Stimulated activated CD4-positive, alpha-beta T cell treated with anti-CD3 and anti-CD28 coated beads, Interleukin-15, amount 100 ng/mL, for 48 hours (primary cell): Measurements from ENCODE around the gene VMAC.
A peak's percentile ranks its signal among the peaks of the same experiment; 100 is the strongest.

ENCODE experiments used
- DNase-seq, 2 donors: peaks; one replicate each; pipeline ENCODE4 v3.0.0-alpha.2; 2020; ENCODE audit warnings: low read depth in 2 of 2

VMAC gene

GRCh38 chr19:5929179-5929578 lies 24.5 kb downstream of the VMAC start:
- no peak for DNase-seq

GRCh38 chr19:5929625-5930024 lies 25.0 kb downstream of the VMAC start:
- DNase-seq, result no peak

- no peak for DNase-seq
These were observed 26.6 kb downstream of the VMAC start for GRCh38 chr19:5931251-5931650.

GRCh38 chr19:5932146-5932545 lies 27.5 kb downstream of the VMAC start:
- DNase-seq, result no peak

GRCh38 chr19:5932609-5933262 lies 28.1 kb downstream of the VMAC start:
- no peak for DNase-seq

GRCh38 chr19:5933391-5934068 lies 28.9 kb downstream of the VMAC start:
- no peak for DNase-seq

GRCh38 chr19:5934069-5934401 lies 29.4 kb downstream of the VMAC start:
- DNase-seq, result no peak

GRCh38 chr19:5934774-5935472 lies 30.3 kb downstream of the VMAC start:
- no peak for DNase-seq

- no peak for DNase-seq
These were observed 31.0 kb downstream of the VMAC start for GRCh38 chr19:5935473-5936291.

GRCh38 chr19:5936292-5936592 lies 31.6 kb downstream of the VMAC start:
- no peak for DNase-seq

- DNase-seq, result no peak
These were observed 32.9 kb downstream of the VMAC start for GRCh38 chr19:5937550-5937949.

GRCh38 chr19:5940260-5941208 lies 35.9 kb downstream of the VMAC start:
- DNase-seq, result no peak

GRCh38 chr19:5941673-5942072 lies 37.0 kb downstream of the VMAC start:
- no peak for DNase-seq

- DNase-seq, result no peak
These were observed 38.4 kb downstream of the VMAC start for GRCh38 chr19:5943045-5943444.

GRCh38 chr19:5943623-5944022 lies 39.0 kb downstream of the VMAC start:
- DNase-seq, result no peak

GRCh38 chr19:5947435-5947834 lies 42.8 kb downstream of the VMAC start:
- no peak for DNase-seq

- no peak for DNase-seq
These were observed 44.3 kb downstream of the VMAC start for GRCh38 chr19:5948752-5949564.

- DNase-seq, result peak in 1 of 2 donors; percentile 14
These were observed 45.2 kb downstream of the VMAC start for GRCh38 chr19:5949792-5950305.

GRCh38 chr19:5950741-5951140 lies 46.1 kb downstream of the VMAC start:
- DNase-seq, result no peak

GRCh38 chr19:5951338-5951861 lies 46.7 kb downstream of the VMAC start:
- no peak for DNase-seq
